HG03439 (cell line): ENCODE results near the gene TUBGCP2.

Experiments used
- ATAC-seq: cut with Tn5 transposase; IDR thresholded peaks from one replicate; pipeline ENCODE4 v1.9.1; 2021; ENCODE audit warnings: mild to moderate bottlenecking, moderate library complexity; ENCODE audit not compliant: unreplicated experiment

Gene TUBGCP2, protein sequence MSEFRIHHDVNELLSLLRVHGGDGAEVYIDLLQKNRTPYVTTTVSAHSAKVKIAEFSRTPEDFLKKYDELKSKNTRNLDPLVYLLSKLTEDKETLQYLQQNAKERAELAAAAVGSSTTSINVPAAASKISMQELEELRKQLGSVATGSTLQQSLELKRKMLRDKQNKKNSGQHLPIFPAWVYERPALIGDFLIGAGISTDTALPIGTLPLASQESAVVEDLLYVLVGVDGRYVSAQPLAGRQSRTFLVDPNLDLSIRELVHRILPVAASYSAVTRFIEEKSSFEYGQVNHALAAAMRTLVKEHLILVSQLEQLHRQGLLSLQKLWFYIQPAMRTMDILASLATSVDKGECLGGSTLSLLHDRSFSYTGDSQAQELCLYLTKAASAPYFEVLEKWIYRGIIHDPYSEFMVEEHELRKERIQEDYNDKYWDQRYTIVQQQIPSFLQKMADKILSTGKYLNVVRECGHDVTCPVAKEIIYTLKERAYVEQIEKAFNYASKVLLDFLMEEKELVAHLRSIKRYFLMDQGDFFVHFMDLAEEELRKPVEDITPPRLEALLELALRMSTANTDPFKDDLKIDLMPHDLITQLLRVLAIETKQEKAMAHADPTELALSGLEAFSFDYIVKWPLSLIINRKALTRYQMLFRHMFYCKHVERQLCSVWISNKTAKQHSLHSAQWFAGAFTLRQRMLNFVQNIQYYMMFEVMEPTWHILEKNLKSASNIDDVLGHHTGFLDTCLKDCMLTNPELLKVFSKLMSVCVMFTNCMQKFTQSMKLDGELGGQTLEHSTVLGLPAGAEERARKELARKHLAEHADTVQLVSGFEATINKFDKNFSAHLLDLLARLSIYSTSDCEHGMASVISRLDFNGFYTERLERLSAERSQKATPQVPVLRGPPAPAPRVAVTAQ

DNA sequence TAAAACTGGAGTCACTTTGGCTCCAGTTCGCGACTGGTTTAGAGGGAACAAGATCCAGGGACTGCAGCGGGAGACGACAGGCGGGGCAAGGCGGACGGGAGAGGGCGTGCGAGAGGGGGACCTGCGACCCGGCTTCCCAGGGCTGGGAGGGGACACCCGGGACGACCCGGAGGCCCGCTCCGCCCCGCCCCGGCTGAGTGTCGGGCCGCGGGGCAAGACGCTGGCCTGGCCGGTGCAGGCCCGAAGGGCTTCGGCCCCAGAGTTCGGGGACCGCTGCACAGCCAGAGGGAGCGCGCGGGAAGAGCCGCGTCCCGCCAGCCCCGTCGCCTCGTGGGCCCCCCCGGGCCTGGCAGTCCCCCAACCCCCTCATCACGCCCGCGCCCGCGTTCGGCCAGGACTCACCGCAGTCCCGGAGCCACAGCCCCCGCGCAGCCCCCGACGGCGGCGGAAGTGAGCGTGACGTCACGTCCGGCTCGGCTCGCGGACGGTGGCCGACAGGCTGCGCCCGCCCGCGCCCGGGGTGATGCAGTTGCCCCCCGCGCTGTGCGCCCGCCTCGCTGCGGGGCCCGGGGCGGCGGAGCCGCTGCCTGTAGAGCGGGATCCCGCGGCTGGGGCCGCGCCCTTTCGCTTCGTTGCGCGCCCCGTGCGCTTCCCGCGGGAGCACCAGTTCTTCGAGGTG, at the start of gene TUBGCP2, which contains the start of gene ZNF511:
Gene TUBGCP2, minus strand, starts transcription at position 452 of the 679 bp plus-strand sequence. CDS start 5,931 bp downstream, outside the sequence.
Gene ZNF511, plus strand, starts transcription at position 494 of the 679 bp plus-strand sequence. Its CDS starts 30 bp downstream, at position 524.
- ATAC-seq = peak; percentile 79

DNA sequence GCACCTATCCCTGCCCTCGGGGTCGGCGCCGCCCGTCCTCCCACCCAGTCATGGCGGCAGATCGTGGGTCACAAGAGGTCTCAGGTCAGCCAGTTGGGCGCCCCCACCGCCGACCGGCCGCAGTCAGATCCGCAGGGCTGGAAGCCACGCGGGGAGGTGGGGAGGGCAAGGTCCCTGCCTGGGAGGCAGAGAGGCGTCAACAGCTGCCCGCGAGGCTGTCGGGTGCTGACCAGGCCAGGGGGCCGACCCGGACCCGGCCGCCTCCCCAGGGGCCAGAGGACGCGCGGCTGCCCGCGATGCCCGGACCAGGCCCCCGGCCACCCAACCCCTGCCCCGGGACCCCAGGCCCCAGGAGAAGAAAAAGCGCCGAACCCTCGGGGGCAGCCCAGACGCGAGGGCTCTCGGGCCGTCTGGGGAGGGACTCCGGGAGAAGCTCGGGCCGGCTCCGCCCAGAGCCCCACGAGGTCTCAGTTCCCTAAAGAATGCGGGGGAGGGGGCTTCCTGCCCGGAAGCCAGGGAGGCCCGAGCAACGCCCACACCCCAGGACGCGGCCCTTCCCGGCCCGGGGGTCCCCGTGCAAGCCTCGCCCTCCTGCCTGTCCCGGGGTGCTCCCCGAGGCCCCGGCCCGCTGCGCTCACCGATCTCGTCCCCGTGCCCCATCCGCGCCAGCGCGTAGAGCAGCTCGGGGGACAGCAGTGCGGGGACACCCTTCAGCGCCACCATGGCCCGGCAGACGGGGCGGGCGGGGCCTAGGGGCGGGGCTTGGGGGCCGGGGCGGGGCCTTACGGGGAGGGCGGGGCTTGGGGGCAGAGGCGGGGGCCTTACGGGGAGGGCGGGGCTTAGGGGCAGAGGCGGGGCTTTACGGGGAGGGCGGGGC, 48.9 kb upstream of the TUBGCP2 start, which contains the start of gene FUOM:
Gene FUOM, minus strand, starts transcription at position 735 of the 877 bp plus-strand sequence. Its CDS starts 12 bp downstream, at position 723.
- ATAC-seq = peak; percentile 63

DNA sequence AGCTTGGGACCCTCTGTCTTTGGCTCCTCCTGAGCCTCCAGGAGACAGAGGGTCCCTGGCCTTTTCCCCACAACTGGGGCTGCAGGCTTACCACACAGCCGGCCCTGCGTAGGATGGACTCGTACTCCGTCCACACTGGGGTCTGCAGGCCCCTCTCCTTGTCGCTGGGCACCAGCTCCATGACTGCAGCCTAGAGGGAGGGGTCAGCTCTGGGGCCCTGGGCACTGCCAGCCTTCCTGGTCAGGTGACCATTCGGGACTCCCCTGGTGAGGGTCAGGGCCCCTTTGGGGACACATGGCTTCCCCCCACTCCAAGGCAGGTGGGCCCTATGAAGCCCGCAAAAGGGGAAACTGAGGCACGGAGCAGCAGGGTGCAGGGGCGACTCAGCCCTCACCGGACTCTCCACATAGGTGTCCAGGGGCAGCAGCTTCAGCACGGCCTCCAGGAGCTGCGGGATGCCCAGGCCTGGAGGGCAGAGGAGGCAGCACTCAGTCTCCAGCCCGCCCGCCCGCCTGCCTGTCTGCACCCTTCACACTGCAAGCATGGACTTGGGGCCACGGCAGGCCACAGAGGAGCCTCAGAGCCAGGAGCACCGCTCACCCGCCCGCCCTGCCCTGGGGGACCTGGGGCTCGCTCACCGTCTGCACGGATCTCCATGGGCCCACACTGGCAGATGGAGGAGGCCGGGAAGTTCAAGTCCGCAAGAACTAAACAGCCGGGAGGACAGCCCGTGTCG, 48.0 kb upstream of the TUBGCP2 start:
- no peak for ATAC-seq

DNA sequence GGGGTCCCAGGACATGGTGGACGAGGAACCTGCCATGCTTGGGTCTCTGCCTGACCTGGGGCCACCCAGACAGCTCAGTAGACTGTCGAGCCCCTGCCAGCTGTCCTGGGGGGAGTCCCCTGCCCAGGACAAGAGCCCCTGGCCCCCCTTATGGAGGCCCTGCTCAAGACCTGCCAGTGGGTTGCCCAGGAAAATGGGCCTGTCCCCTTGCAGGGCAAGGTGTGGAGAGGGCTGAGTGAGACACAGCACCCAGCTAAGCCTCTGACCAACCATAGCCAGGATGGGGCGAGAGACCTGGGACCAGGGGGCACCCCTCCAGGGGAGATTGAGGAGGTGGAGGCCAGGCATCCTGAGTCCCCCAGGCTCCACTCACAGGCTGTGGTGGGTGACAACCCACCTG, 47.3 kb upstream of the TUBGCP2 start:
- no peak for ATAC-seq

DNA sequence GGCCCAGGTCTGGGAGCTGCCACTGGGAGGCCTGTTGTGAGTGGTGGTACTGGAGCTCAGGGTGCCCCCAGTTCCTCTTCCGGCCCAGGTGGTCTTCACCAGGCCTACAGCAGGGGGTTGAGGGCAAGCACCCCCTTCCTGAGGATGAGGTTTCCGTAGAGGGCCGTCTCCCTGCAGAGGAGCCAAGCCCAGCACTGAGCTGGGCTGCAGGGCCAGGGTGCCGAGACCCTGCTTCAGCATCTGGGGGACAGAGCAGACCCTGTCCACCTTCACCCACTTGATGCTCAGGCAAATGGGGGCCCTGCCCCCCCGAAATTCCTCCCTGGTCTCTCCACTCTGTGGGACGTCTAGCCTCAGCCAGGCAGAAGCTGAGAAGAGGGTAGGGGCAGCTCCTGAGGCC, 46.6 kb upstream of the TUBGCP2 start:
- ATAC-seq = no peak

DNA sequence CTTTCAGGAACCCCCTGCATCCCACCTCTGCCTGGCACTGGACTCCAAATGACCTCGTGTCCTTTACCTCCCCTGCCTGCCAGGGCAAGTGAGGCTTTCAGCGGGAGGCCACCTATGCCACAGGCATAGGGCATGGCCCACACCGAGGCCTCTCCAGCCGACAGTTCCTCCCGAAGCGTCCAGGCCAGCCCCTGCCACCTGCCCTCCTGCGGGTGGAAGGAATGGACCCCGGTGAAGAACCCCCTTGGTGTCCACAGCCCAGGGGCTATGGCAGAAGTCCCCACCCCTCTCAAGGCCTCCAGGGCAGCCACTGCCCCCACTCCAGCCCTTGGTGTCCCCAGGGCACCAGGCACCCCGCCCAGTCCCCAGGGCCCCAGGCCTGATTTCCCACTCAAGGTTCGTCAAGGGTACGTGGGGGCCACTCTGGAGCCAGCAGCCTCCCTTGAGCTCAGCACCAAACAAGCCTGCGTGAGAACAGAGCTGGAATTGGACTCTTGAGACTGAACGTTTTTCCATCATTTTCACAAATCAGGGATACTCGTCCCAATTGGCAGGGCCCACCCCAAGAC, 46.1 kb upstream of the TUBGCP2 start:
- ATAC-seq = no peak

DNA sequence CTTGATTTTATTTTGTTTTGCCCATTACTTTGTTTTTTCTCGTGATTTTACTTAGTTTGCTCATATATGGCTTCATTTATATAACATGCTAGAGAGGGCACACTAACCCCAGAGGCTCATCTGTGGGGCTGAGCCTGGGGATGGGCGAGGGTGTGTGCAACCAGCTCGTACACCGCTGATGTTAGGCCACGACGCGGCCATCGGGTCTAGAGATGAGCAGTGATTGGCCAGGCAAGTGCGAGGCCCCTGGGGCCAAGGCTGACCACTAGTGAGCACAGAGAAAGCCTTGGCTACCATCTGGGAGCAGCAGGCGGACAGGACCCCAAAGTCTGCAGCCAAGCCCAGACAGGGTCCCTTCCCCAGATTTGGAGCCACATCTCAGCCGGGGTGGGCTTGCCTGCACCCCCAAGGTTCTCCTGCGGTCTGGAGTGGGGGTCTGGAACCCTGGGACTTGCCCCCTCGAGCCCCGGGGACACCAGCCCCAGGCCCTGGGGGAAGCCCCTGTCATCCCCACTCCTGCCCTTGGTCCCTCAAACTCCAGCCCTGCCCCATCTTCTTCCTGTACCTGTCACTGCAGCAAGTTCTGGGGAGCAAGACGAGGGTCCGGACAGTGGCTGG, 45.4 kb upstream of the TUBGCP2 start:
- ATAC-seq = no peak

DNA sequence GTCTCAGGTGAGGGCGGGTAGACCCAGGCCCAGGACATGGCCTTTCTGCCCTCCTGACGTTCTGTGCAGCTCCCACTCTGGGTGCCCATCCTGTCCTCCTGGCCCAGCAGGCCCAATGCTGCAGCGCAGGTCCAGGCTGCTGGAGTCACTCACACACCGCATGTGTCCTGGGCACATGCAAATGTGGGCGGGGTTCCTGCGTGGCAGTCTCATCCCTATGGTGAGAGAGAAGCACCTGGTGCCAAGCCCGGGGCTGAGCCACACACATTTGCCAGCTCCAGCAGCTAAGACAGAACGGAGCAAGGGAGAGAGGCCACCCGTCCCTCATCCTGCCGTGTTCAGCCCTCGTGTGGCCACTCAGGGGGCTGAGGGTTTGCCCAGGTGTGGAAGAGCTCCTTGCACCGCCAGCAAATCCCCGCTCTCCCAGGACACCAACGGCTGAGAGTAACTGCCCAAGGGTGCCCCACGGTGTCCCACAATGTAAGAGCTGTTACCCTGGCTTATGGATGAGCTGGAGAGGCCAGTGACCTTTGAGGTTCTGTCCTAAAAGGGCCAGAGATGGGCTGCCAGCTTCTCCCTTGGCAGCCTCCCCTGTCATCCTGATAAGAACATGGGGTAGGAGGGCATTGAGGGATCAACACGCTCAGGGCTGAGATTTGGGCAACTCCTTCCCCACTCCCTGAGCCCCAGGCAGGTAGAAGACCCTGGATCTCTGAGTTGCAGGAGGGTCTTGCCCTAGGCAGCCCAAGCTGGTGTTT, 44.7 kb upstream of the TUBGCP2 start:
- ATAC-seq = no peak

DNA sequence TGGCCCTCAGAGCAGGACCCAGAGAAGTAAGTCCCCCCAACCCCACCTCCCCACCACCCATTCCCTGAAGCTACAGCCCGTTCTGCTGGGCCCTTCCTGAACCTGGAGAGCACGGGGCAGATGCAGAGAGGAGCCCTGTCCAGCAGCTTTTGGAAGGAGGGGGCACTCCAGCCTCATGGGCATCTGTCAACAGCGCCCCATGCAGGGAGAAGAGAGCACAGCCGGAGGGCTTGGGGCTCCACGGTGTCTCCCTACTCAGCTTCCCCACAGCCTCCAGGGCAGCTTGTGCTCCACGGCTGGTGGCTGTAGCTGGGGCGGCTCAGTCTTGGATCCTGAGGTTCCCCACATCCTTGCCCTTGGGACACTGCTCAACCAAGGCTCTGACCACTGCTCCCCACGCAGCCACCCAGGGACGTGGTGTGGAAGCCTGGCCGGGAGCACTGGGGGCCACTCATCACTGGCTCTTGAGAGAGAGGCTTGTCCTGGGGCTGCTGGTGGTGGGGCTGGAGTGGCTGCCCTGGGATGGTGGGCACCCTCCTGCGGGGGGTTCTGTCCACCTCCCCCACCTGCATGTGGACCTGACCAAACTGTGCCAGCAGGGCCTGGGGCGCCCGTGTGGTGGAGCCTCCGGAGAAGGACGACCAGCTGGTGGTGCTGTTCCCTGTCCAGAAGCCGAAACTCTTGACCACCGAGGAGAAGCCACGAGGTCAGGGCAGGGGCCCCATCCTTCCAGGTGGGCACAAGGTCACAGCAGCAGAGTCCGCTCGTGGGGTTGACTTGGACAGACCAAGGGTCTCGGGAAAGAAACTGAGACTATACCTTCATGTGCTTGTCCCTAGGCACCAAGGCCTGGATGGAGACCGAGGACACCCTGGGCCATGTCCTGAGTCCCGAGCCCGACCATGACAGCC, 43.0 kb upstream of the TUBGCP2 start:
- ATAC-seq = no peak

DNA sequence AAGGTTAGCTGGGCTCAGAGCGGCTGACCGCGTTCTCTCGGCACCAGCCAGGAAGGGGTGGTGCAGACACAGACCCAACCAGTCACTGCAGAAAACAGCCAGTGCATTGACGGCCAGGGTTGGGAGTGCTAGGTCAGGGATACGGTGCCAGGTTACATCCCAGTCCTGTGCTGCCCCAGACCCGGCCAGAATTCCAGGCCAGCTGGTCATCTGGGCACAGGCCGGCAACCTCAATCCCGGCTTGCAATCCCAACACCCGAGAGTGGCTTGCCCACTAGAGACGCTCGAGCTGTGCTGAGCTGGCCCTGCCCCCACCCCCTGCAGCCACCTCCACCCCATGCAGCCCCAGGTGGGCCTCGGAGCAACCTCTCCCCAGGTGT, 42.3 kb upstream of the TUBGCP2 start:
- ATAC-seq = no peak

DNA sequence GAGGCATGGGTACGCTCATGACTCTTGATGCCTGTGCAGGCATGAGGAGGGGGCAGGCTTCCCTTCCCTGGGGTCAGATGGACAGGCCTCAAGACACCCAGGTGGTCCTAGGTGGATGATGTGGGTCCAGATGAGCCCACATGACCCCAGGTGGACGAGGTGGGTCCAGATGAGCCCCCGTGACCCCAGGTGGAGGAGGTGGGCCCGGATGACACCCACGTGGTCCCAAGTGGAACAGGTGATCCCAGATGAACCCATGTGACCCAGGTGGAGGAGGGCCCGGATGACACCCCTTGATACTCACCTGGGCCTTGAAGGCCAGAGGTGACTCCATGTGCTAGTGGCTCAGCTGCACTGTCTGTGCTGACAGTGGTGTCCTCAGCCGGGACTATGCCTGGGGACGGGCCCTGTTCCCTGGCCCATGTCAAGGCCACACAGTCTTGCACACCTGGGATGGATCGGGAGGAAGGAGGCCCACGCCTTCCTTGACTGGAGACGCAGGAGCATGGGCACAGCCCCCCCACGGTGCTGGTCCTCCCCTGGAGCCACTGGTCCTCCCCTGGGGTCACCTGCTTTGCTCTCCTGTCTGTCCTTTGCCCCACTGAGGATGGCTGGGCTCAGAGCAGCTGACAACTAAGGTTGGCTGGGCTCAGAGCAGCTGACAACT, 41.7 kb upstream of the TUBGCP2 start:
- ATAC-seq = no peak

DNA sequence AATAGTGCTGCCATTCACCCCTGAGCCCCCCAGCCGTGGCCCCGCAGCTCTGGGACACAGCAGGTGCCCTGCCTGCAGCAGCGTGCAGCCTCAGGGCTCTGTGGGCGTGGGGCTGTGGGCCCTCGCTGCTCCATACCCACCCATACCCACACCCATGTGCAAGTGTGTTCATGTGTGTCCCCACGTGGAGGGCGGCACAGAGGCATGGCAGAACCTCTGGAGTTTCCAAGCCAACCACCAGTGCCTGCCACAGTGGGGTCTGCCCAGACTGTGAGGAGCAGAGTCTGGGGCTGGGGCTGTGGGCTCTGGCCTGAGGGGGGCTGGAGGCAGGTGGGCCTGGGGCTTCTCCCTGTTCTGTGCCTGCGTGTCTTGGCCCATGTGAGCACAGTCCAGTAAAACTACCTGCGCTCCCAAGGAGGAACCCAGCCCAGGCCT, 40.9 kb upstream of the TUBGCP2 start:
- no peak for ATAC-seq

DNA sequence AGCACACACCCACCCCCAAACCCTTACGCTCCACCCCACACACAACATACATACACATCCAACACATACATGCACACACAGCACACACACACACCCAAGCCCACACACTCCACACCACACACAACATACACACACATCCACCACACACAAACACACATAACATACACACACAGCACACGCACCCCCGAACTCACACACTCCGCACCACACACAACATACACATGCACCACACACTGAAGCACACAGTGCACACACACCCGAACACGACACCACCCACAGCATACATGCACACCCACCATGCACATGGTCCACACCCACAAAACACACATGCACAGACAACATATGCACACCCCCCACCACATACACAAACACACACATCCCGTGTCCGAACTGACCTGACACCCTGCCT, 40.5 kb upstream of the TUBGCP2 start:
- no peak for ATAC-seq

DNA sequence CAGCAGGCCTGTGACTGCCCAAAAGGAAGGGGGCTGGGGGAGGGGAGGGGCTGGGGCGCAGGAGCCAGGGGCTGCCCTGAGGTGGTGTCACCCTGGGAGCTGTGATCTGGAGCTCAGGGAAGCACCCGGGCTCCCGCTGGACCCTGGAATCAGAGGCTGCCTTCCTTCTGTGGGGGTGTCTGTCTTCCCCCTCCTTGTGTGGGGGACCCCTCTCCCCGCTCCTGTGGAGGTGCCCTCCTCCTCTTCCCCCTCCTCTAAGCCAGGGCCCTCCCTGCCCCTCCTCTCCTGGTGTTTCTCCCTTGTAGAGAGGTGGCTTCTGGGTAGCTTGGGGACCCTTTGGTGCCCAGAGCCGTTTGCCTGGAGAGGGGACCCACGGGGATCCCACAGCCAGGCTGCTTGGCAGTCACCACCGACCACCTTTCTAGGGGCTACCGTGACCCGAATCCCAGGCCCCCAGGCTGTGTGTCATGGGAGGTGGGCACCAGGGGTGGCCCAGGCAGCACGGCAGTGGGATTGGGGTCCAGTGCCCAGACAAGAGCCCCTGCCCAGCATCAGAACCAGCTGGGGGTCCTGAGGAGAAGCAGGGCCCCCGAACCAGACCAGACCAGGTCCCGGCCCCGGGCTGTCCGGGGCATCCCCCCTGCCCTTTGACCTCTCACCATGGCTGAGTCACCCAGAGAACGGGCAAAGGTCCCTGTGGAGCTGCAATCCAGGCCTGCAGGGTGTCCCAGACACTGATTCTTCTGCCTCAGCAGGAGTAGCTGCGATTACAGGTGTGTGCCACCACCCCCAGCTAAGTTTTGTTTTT, 39.2 kb upstream of the TUBGCP2 start:
- no peak for ATAC-seq

DNA sequence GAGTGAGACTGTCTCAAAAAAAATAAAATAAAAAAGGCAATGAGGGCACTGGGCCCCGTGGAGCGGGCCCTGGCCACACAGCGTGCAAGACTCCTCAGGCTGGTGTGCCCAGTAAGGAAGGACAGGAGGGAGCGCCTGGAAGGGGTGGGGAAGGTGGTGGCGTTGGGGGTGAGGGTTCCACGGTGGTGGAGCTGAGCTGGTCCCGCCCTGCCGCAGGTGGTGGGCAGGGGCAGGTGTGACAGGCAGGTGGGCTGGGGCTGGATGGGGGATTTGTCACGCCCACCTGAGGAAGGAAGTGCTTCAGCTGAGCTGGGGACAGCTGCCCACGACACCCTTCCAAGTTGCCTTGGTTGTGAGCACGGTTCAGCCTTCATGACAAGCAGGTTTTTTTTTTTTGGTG, 37.7 kb upstream of the TUBGCP2 start:
- ATAC-seq = no peak
